ENCODE results near the gene VAV1.

Gene VAV1

DNA sequence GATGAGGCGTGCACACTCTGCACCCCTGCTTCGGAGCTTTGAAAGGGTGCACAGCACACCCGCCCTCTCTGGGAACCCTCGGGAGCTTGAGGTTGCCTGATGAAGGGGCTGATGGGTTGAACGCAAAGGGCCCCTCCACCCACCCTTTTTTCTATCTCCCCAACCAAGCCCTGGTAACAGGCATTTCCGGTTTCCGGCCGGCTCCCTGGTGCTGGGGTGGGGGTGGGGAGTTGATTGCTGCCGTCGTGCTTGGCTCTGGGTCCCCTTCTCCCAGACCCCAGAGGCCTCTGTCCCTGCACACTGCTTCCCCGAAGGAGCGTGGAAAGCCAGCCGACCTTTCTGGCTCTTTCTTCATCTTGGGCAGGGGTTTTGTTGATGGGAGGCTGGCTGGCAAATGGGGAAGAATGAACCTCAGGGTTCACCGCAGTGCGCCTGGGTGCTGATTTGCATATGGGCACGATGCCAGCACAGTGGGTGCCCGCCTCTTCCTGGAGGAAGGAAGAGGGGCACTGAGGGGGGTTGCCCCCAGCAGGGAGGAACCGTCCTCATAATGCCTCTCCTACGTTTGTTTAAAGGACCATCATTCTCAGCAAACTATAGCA lies 29.1 kb downstream of the VAV1 start:
- Histone ChIP-seq H2BK120ac (ENCODE audit: low read depth, low read length) (no peak overlapping the region), H2BK15ac (replicated peaks; ENCODE audit: low read depth) (no peak overlapping the region), H3K27ac (ENCODE audit: low read depth, low read length) (no peak overlapping the region), H3K27me3 (ENCODE audit: insufficient read depth, low read length, poor library complexity) (no peaks in the 10 kb centered on the region), H3K4ac (ENCODE audit: low read depth, low read length) (peak overlapping the region; percentile 48), H3K79me1 (ENCODE audit: low read length) (no peaks in the 10 kb centered on the region), H3K4me2 (ENCODE audit: low read length) (no peak overlapping the region), H3K9ac (ENCODE audit: low read length) (peak overlapping the region; percentile 8), H3K18ac (ENCODE audit: low read length) (peak overlapping the region; percentile 19), H3K56ac (ENCODE audit: low read length) (peak overlapping the region; percentile 51), H3K4me1 (ENCODE audit: control insufficient read depth, low read depth, low read length) (peaks cover 2% of the 10 kb centered on the region), H2AK5ac (ENCODE audit: low read length) (no peak overlapping the region), H2BK5ac (ENCODE audit: low read length) (peak overlapping the region; percentile 43), H4K8ac (ENCODE audit: low read depth, low read length) (no peak overlapping the region), H3K79me2 (ENCODE audit: control insufficient read depth, insufficient read depth, low read length) (no peaks in the 10 kb centered on the region), H3K4me3 (ENCODE audit: low read length) (no peak overlapping the region), H3K23ac (ENCODE audit: low read length) (no peak overlapping the region), H3K36me3 (ENCODE audit: control insufficient read depth, insufficient read depth, low read length) (no peaks in the 10 kb centered on the region), H4K5ac (ENCODE audit: low read length) (no peak overlapping the region)
- peak; percentile 62 for DNase-seq
- no CpG with 5 or more reads among the region's 19 CpGs for WGBS (ENCODE audit: extremely low coverage, insufficient coverage, low lambda C conversion rate)

DNA sequence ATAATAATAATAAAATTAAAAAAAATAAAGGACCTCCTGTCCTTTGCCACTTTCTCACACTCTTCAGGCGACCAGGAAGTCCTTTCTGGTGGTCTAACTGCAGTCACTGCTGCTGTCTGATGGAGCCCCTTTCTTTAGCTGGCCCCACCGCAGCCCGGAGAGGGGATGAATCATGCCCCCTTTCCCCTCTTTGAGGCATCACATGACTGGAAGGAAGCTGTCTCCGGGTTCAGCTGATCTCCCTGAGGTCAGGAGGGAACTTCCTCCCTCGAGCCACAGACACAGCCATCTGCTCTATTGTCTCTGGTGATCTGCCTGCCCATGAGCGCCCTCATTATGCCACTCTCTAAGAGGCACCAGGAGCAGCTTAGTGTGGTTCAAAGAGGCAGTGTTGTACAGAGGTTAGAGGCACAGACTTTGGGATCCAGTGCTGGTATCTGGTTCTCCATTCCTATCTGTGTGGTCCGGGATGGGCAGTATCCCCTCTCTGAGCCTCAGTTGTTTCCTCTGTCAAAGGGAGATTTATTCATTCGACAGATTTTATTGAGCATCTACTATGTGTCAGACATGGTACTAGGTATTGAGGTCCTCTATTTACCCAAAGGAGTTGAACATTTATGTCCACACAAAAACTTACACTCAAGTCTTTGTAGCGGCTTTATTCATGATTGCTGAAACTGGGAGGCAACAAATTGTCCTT lies 30.0 kb downstream of the VAV1 start:
- no peak overlapping the region for H2AK5ac ChIP-seq (ENCODE audit: low read length)
- no peak overlapping the region for H3K9ac ChIP-seq (ENCODE audit: low read length)
- no peak overlapping the region for H3K23ac ChIP-seq (ENCODE audit: low read length)
- H3K27ac ChIP-seq (ENCODE audit: low read depth, low read length): no peak overlapping the region
- H3K36me3 ChIP-seq (ENCODE audit: control insufficient read depth, insufficient read depth, low read length): no peaks in the 10 kb centered on the region
- peaks cover 2% of the 10 kb centered on the region for H3K4me1 ChIP-seq (ENCODE audit: control insufficient read depth, low read depth, low read length)
- no peak overlapping the region for H3K4me3 ChIP-seq (ENCODE audit: low read length)
- no peak overlapping the region for H2BK5ac ChIP-seq (ENCODE audit: low read length)
- H2BK15ac ChIP-seq (replicated peaks; ENCODE audit: low read depth): no peak overlapping the region
- no CpG with 5 or more reads among the region's 9 CpGs for WGBS (ENCODE audit: extremely low coverage, insufficient coverage, low lambda C conversion rate)
- no peak overlapping the region for H3K4ac ChIP-seq (ENCODE audit: low read depth, low read length)
- no peak overlapping the region for H2BK120ac ChIP-seq (ENCODE audit: low read depth, low read length)
- H3K4me2 ChIP-seq (ENCODE audit: low read length): no peak overlapping the region
- no peak overlapping the region for H3K56ac ChIP-seq (ENCODE audit: low read length)
- H4K8ac ChIP-seq (ENCODE audit: low read depth, low read length): no peak overlapping the region
- H4K5ac ChIP-seq (ENCODE audit: low read length): no peak overlapping the region
- DNase-seq: peak; percentile 21
- H3K18ac ChIP-seq (ENCODE audit: low read length): no peak overlapping the region
- H3K79me1 ChIP-seq (ENCODE audit: low read length): no peaks in the 10 kb centered on the region
- no peaks in the 10 kb centered on the region for H3K27me3 ChIP-seq (ENCODE audit: insufficient read depth, low read length, poor library complexity)
- no peaks in the 10 kb centered on the region for H3K79me2 ChIP-seq (ENCODE audit: control insufficient read depth, insufficient read depth, low read length)

DNA sequence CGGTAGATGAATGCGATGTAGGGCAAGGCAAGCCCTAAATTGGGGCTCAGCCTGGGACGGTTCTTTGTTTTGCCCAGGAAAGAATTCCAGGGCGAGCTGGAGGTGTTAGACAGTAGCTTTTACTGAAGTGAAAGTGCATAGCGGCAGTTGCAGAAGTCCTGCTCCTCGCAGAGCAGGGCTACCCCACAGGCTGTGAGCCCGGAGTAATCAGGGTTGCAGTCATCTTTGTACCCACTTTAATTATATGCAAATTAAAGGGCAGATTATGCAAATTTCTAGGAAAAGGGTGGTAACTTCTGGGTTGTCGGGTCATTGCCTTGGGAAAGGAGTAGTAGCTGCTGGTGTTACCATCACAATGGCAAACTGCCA lies 30.5 kb downstream of the VAV1 start:
- no peaks in the 10 kb centered on the region for H3K79me2 ChIP-seq (ENCODE audit: control insufficient read depth, insufficient read depth, low read length)
- H3K4me3 ChIP-seq (ENCODE audit: low read length): no peak overlapping the region
- no peak overlapping the region for H3K4ac ChIP-seq (ENCODE audit: low read depth, low read length)
- H2BK120ac ChIP-seq (ENCODE audit: low read depth, low read length): no peak overlapping the region
- no peaks in the 10 kb centered on the region for H3K27me3 ChIP-seq (ENCODE audit: insufficient read depth, low read length, poor library complexity)
- H2BK15ac ChIP-seq (replicated peaks; ENCODE audit: low read depth): no peak overlapping the region
- H3K79me1 ChIP-seq (ENCODE audit: low read length): no peaks in the 10 kb centered on the region
- no peak overlapping the region for H4K5ac ChIP-seq (ENCODE audit: low read length)
- H2AK5ac ChIP-seq (ENCODE audit: low read length): no peak overlapping the region
- no peak overlapping the region for H3K56ac ChIP-seq (ENCODE audit: low read length)
- DNase-seq: peak; percentile 3
- WGBS (ENCODE audit: extremely low coverage, insufficient coverage, low lambda C conversion rate): no CpG with 5 or more reads among the region's 8 CpGs
- H2BK5ac ChIP-seq (ENCODE audit: low read length): no peak overlapping the region
- H3K9ac ChIP-seq (ENCODE audit: low read length): no peak overlapping the region
- no peak overlapping the region for H3K23ac ChIP-seq (ENCODE audit: low read length)
- H3K18ac ChIP-seq (ENCODE audit: low read length): no peak overlapping the region
- H3K27ac ChIP-seq (ENCODE audit: low read depth, low read length): no peak overlapping the region
- peaks cover 2% of the 10 kb centered on the region for H3K4me1 ChIP-seq (ENCODE audit: control insufficient read depth, low read depth, low read length)
- H4K8ac ChIP-seq (ENCODE audit: low read depth, low read length): no peak overlapping the region
- H3K36me3 ChIP-seq (ENCODE audit: control insufficient read depth, insufficient read depth, low read length): no peaks in the 10 kb centered on the region
- H3K4me2 ChIP-seq (ENCODE audit: low read length): no peak overlapping the region

- H3K79me1 ChIP-seq (ENCODE audit: low read length): no peaks in the 10 kb centered on the region
- no peak overlapping the region for H2BK120ac ChIP-seq (ENCODE audit: low read depth, low read length)
- no peak overlapping the region for H3K56ac ChIP-seq (ENCODE audit: low read length)
- no peak overlapping the region for H3K23ac ChIP-seq (ENCODE audit: low read length)
- H3K4ac ChIP-seq (ENCODE audit: low read depth, low read length): no peak overlapping the region
- H3K18ac ChIP-seq (ENCODE audit: low read length): no peak overlapping the region
- H3K9ac ChIP-seq (ENCODE audit: low read length): no peak overlapping the region
- no peaks in the 10 kb centered on the region for H3K79me2 ChIP-seq (ENCODE audit: control insufficient read depth, insufficient read depth, low read length)
- no peak overlapping the region for H3K4me3 ChIP-seq (ENCODE audit: low read length)
- WGBS (ENCODE audit: extremely low coverage, insufficient coverage, low lambda C conversion rate): no CpG with 5 or more reads among the region's 4 CpGs
- H3K36me3 ChIP-seq (ENCODE audit: control insufficient read depth, insufficient read depth, low read length): no peaks in the 10 kb centered on the region
- DNase-seq: peak; percentile 15
- no peak overlapping the region for H3K4me2 ChIP-seq (ENCODE audit: low read length)
- H3K4me1 ChIP-seq (ENCODE audit: control insufficient read depth, low read depth, low read length): no peaks in the 10 kb centered on the region
- no peaks in the 10 kb centered on the region for H3K27me3 ChIP-seq (ENCODE audit: insufficient read depth, low read length, poor library complexity)
- no peak overlapping the region for H2BK5ac ChIP-seq (ENCODE audit: low read length)
- H4K5ac ChIP-seq (ENCODE audit: low read length): no peak overlapping the region
- H2AK5ac ChIP-seq (ENCODE audit: low read length): no peak overlapping the region
- no peak overlapping the region for H3K27ac ChIP-seq (ENCODE audit: low read depth, low read length)
- no peak overlapping the region for H2BK15ac ChIP-seq (replicated peaks; ENCODE audit: low read depth)
- no peak overlapping the region for H4K8ac ChIP-seq (ENCODE audit: low read depth, low read length)
Measured at GRCh38 chr19:6806488-6806887, 34.0 kb downstream of the VAV1 start.

GRCh38 chr19:6807291-6807690 lies 34.8 kb downstream of the VAV1 start:
- no peak for DNase-seq
- Histone ChIP-seq H3K4me3 (ENCODE audit: low read length) (no peak overlapping the region), H2BK15ac (replicated peaks; ENCODE audit: low read depth) (no peak overlapping the region), H3K9ac (ENCODE audit: low read length) (no peak overlapping the region), H3K79me1 (ENCODE audit: low read length) (no peaks in the 10 kb centered on the region), H2BK120ac (ENCODE audit: low read depth, low read length) (no peak overlapping the region), H3K4me1 (ENCODE audit: control insufficient read depth, low read depth, low read length) (no peaks in the 10 kb centered on the region), H3K79me2 (ENCODE audit: control insufficient read depth, insufficient read depth, low read length) (no peaks in the 10 kb centered on the region), H4K8ac (ENCODE audit: low read depth, low read length) (no peak overlapping the region), H2BK5ac (ENCODE audit: low read length) (no peak overlapping the region), H3K4ac (ENCODE audit: low read depth, low read length) (no peak overlapping the region), H4K5ac (ENCODE audit: low read length) (no peak overlapping the region), H3K36me3 (ENCODE audit: control insufficient read depth, insufficient read depth, low read length) (no peaks in the 10 kb centered on the region), H3K4me2 (ENCODE audit: low read length) (no peak overlapping the region), H3K27ac (ENCODE audit: low read depth, low read length) (no peak overlapping the region), H3K18ac (ENCODE audit: low read length) (no peak overlapping the region), H3K27me3 (ENCODE audit: insufficient read depth, low read length, poor library complexity) (no peaks in the 10 kb centered on the region), H3K23ac (ENCODE audit: low read length) (no peak overlapping the region), H2AK5ac (ENCODE audit: low read length) (no peak overlapping the region), H3K56ac (ENCODE audit: low read length) (no peak overlapping the region)
- no CpG with 5 or more reads among the region's 5 CpGs for WGBS (ENCODE audit: extremely low coverage, insufficient coverage, low lambda C conversion rate)

DNA sequence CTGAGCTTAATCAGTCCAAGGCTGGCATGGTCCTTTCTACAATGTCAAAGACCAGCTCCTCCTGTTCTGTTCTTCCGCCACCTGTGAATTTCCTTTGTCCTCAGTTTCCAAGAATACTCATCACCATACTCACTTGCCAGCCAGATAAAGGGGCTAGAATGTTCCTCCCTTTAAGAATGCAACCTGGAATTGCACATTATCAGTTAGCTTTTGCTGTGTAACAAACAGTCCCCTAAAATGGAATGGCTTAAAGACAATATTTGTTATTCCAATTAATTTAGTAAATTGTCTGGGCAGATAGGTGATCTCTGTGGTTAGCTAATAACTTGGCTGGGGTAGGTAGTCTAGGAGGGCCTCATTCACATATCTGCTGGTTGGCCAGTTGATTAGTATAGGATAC lies 36.0 kb downstream of the VAV1 start:
- Histone ChIP-seq H3K9ac (ENCODE audit: low read length) (no peak overlapping the region), H2BK120ac (ENCODE audit: low read depth, low read length) (no peak overlapping the region), H3K36me3 (ENCODE audit: control insufficient read depth, insufficient read depth, low read length) (no peaks in the 10 kb centered on the region), H2AK5ac (ENCODE audit: low read length) (no peak overlapping the region), H2BK5ac (ENCODE audit: low read length) (no peak overlapping the region), H3K18ac (ENCODE audit: low read length) (no peak overlapping the region), H3K4me1 (ENCODE audit: control insufficient read depth, low read depth, low read length) (no peaks in the 10 kb centered on the region), H3K23ac (ENCODE audit: low read length) (no peak overlapping the region), H3K56ac (ENCODE audit: low read length) (no peak overlapping the region), H3K4me3 (ENCODE audit: low read length) (no peak overlapping the region), H3K79me1 (ENCODE audit: low read length) (no peaks in the 10 kb centered on the region), H3K4me2 (ENCODE audit: low read length) (no peak overlapping the region), H2BK15ac (replicated peaks; ENCODE audit: low read depth) (no peak overlapping the region), H3K79me2 (ENCODE audit: control insufficient read depth, insufficient read depth, low read length) (no peaks in the 10 kb centered on the region), H3K4ac (ENCODE audit: low read depth, low read length) (no peak overlapping the region), H3K27ac (ENCODE audit: low read depth, low read length) (no peak overlapping the region), H4K8ac (ENCODE audit: low read depth, low read length) (no peak overlapping the region), H4K5ac (ENCODE audit: low read length) (no peak overlapping the region), H3K27me3 (ENCODE audit: insufficient read depth, low read length, poor library complexity) (no peaks in the 10 kb centered on the region)
- no peak for DNase-seq
- no CpG with 5 or more reads among the region's 1 CpG for WGBS (ENCODE audit: extremely low coverage, insufficient coverage, low lambda C conversion rate)
